GM12878 (cell line): Measurements from ENCODE around the gene PRR4. TPM values are rescaled to one million over a fixed set of nuclear protein-coding genes. Genes with fewer than 3 reads are reported as not detected.

Experiments
- ATAC-seq: fragments of 200-7000 bp; cut with Tn5 transposase; 3 replicates; pipeline ENCODE4 v1.9.1; 2020; ENCODE audit warnings: mild to moderate bottlenecking, moderate library complexity
- BruUV-seq: library from RNA; stranded (reverse); fragments of 400-500 nt; replicated peaks from 2 replicates; lab custom pipeline; 2021; lab: Mats Ljungman, UMichigan
- CTCF ChIA-PET: fragments of 300-600 bp; sonication (Branson Sonifier 250); formaldehyde crosslinking; extraction: SDS; loops from one replicate; lab custom pipeline; 2021; ENCODE audit warnings: inconsistent platforms; lab: Yijun Ruan, JAX
- POLR2A ChIA-PET: fragments of 350-600 bp; formaldehyde crosslinking; extraction: SDS; loops from one replicate; lab custom pipeline; 2021; ENCODE audit warnings: inconsistent platforms; lab: Charles Lee
- RAD21 ChIA-PET: fragments of 300-600 bp; sonication (Branson Sonifier 250); formaldehyde crosslinking; loops from one replicate; lab custom pipeline; 2023; ENCODE audit warnings: antibody characterized with exemption; ENCODE audit not compliant: unreplicated experiment; lab: Charles Lee
- SMC1A ChIA-PET: fragments of 300-600 bp; sonication (Branson Sonifier 250); formaldehyde crosslinking; loops from one replicate; lab custom pipeline; 2023; ENCODE audit not compliant: unreplicated experiment, uncharacterized antibody; lab: Charles Lee
- DNase-seq: peaks from one replicate; pipeline ENCODE4 v3.0.0-alpha.2; 2011; ENCODE audit warnings: low read depth, low spot score
- FAIRE-seq: peaks from 3 replicates; lab custom pipeline; 2011; peaks lifted over from hg19 to GRCh38; lab: Jason Lieb, UNC
- H2AFZ ChIP-seq: 2 replicates; pipeline ENCODE4 v1.6.0; 2011; ENCODE audit warnings: low read depth, low read length, control low read depth; ENCODE audit not compliant: control insufficient read depth
- H3K27ac ChIP-seq: 2 replicates; pipeline ENCODE4 v1.5.1; 2011; ENCODE audit warnings: control low read depth; ENCODE audit not compliant: control insufficient read depth, insufficient read depth
- H3K27me3 ChIP-seq, 2 experiments: replicated peaks in 1 of 2; 2 replicates each; pipeline versions ENCODE4 v1.6.0 to v1.6.1; 2011; ENCODE audit warnings: low read length in 1 of 2; ENCODE audit not compliant: control insufficient read depth in 2 of 2, insufficient read depth in 2 of 2
- H3K36me3 ChIP-seq, 2 experiments: 2 replicates each; pipeline ENCODE4 v1.5.1; 2011; ENCODE audit warnings: low read length in 1 of 2; ENCODE audit not compliant: control insufficient read depth in 2 of 2, insufficient read depth in 2 of 2
- H3K4me1 ChIP-seq: 2 replicates; pipeline ENCODE4 v1.6.1; 2011; ENCODE audit warnings: mild to moderate bottlenecking, low read length, moderate library complexity, mixed read lengths; ENCODE audit not compliant: control insufficient read depth, insufficient read depth
- H3K4me2 ChIP-seq: 2 replicates; pipeline ENCODE4 v1.6.0; 2011; ENCODE audit warnings: control low read depth; ENCODE audit not compliant: control insufficient read depth, insufficient read depth
- H3K4me3 ChIP-seq: fragments of 200-600 bp; sonication (generic); 2 replicates; pipeline ENCODE4 v1.5.1; 2016
- H3K79me2 ChIP-seq: 2 replicates; pipeline ENCODE4 v1.6.0; 2011; ENCODE audit warnings: low read length; ENCODE audit not compliant: control insufficient read depth, insufficient read depth
- H3K9ac ChIP-seq: 2 replicates; pipeline ENCODE4 v1.8.0; 2011; ENCODE audit warnings: low read length, control low read depth, mixed read lengths; ENCODE audit not compliant: control insufficient read depth, insufficient read depth
- H3K9me3 ChIP-seq: replicated peaks from 3 replicates; pipeline ENCODE4 v1.5.1; 2011; ENCODE audit warnings: mild to moderate bottlenecking, low read length; ENCODE audit not compliant: control insufficient read depth, insufficient read depth
- H4K20me1 ChIP-seq: 2 replicates; pipeline ENCODE4 v1.6.0; 2011; ENCODE audit not compliant: control insufficient read depth, insufficient read depth
- ASH2L ChIP-seq: fragments of 300-600, 200-600 bp; sonication (generic); IDR thresholded peaks from 2 replicates; pipeline ENCODE4 v1.6.1; 2017; ENCODE audit warnings: low read depth, mild to moderate bottlenecking, borderline replicate concordance
- ATF3 ChIP-seq: IDR thresholded peaks from 2 replicates; pipeline ENCODE4 v1.6.1; 2011; ENCODE audit warnings: low read depth, mild to moderate bottlenecking, low read length, moderate library complexity, borderline replicate concordance; ENCODE audit errors: extremely low read depth
- CEBPB ChIP-seq, 2 experiments: fragments of 150-350 bp in 1 of 2; IDR thresholded peaks; 2 replicates each; pipeline ENCODE4 v1.6.1; 2012 to 2014; ENCODE audit warnings: low read depth in 2 of 2, low read length in 2 of 2, borderline replicate concordance in 1 of 2, inconsistent platforms in 1 of 2
- EED ChIP-seq: sonication (generic); IDR thresholded peaks from 2 replicates; pipeline ENCODE4 v1.6.1; 2016; ENCODE audit warnings: antibody characterized with exemption, low read depth
- MEF2A ChIP-seq: IDR thresholded peaks from 2 replicates; pipeline ENCODE4 v1.6.1; 2011; ENCODE audit warnings: low read depth, mild to moderate bottlenecking, low read length, moderate library complexity; ENCODE audit not compliant: insufficient read depth
- MEF2B ChIP-seq: fragments of 450-650 bp; IDR thresholded peaks from 2 replicates; pipeline ENCODE4 v1.6.1; 2018; ENCODE audit warnings: mild to moderate bottlenecking, moderate library complexity; ENCODE audit not compliant: partially characterized antibody, poor library complexity, severe bottlenecking
- NFIC ChIP-seq: IDR thresholded peaks from 2 replicates; pipeline ENCODE4 v1.6.1; 2012; ENCODE audit warnings: low read depth, mild to moderate bottlenecking, inconsistent platforms, low read length, moderate library complexity
- NR2F1 ChIP-seq: fragments of 450-650 bp; conservative IDR thresholded peaks from 2 replicates; pipeline ENCODE4 v1.6.1; 2017; ENCODE audit warnings: mild to moderate bottlenecking
- RBBP5 ChIP-seq: fragments of 200-600 bp; sonication (generic); conservative IDR thresholded peaks from 2 replicates; pipeline ENCODE4 v1.6.1; 2016
- STAT1 ChIP-seq: fragments of 450-650 bp; conservative IDR thresholded peaks from 2 replicates; pipeline ENCODE4 v1.6.1; 2014; ENCODE audit warnings: antibody characterized with exemption, mild to moderate bottlenecking
- TBL1XR1 ChIP-seq: IDR thresholded peaks from 2 replicates; pipeline ENCODE4 v1.6.1; 2012; ENCODE audit warnings: low read depth, low read length, improper control_type of control experiment
- ZBTB33 ChIP-seq: fragments of 450-650 bp; IDR thresholded peaks from 2 replicates; pipeline ENCODE4 v1.6.1; 2017; ENCODE audit warnings: mild to moderate bottlenecking
- WGBS: methylation state at CpG from one replicate; pipeline ENCODE4 v1.1.6; 2016; ENCODE audit warnings: low lambda C conversion rate; ENCODE audit not compliant: insufficient replicate concordance, insufficient coverage; ENCODE audit errors: missing lambda C conversion rate; 5-methylcytosine and 5-hydroxymethylcytosine counted together
- in situ Hi-C: fragments of 300-500 bp; cut with MboI; formaldehyde crosslinking; loops from 9 replicates; pipeline ENCODE4 v1.14.3; 2018; ENCODE audit warnings: mixed read lengths
- intact Hi-C: fragments of 100-400 bp; cut with micrococcal nuclease; formaldehyde crosslinking; loops from one replicate; pipeline ENCODE4 v1.14.2; 2022; ENCODE audit not compliant: unreplicated experiment
- polyA plus RNA-seq, 11 experiments: library from polyadenylated mRNA; depleted of rRNA in 4 of 11; unstranded in 6 of 11; stranded (reverse) in 5 of 11; fragments of >200 nt; fragmentation: Nextera tagmentation in 4 of 11; fragmentation: Illumina TruSeq in 1 of 11; extraction: Ambion mirVana in 4 of 11; extraction: Trizol in 1 of 11; gene quantifications; 1 replicate in 1 of 11; 2 replicates in 10 of 11; pipeline versions ENCODE4 v1.2.1 to v1.2.3, GENCODE V29; 2011 to 2016; ENCODE audit warnings: inconsistent platforms in 2 of 11, missing spikeins in 2 of 11, low read depth in 1 of 11
- total RNA-seq, 4 experiments: library from RNA; depleted of rRNA in 3 of 4; stranded (reverse); fragments of >200 nt in 3 of 4; fragmentation: Illumina TruSeq in 1 of 4; extraction: Trizol in 1 of 4; gene quantifications; 2 replicates each; pipeline versions ENCODE4 v1.2.1 to v1.2.3, GENCODE V29; 2013 to 2021
- TF ChIP-seq, protein P1 (sequence below): IDR thresholded peaks from 2 replicates; pipeline ENCODE4 v1.6.1; 2012; ENCODE audit warnings: mild to moderate bottlenecking, low read depth, low read length

Gene PRR4
- total and polyA plus RNA-seq, 10 of the 15 experiments (the other 5 are each of a cell fraction or from before 2014, with no cell fraction given): 0.85 to 5.7 (median 1.7) TPM

- Histone ChIP-seq H3K4me2 (no peak overlapping the region), H2AFZ (no peak overlapping the region), H4K20me1 (no peaks in the 10 kb centered on the region), H3K79me2 (no peaks in the 10 kb centered on the region), H3K27ac (no peak overlapping the region), H3K9me3 (no peaks in the 10 kb centered on the region), H3K4me1 (no peaks in the 10 kb centered on the region), H3K9ac (no peak overlapping the region), H3K36me3 (no peaks in the 10 kb centered on the region), H3K4me3 (no peak overlapping the region), H3K27me3 (no peaks in the 10 kb centered on the region)
- CTCF ChIA-PET: no interaction called here
- intact Hi-C loops: no loop called here
- WGBS: 97% methylated on average over 5 of the region's 5 CpGs
- SMC1A ChIA-PET: no interaction called here
- POLR2A ChIA-PET: no interaction called here
- in situ Hi-C loops: no loop called here
- DNase-seq (no peak), FAIRE-seq (no peak), ATAC-seq (no peak)
- BruUV-seq: no TSS peak
- RAD21 ChIA-PET: no interaction called here
- TF ChIP-seq NR2F1: no peak
- TF ChIP-seq STAT1: no peak
- no peak for TF ChIP-seq RBBP5
- no peak for TF ChIP-seq ATF3
Measured at GRCh38 chr12:10896854-10897253, 47.6 kb upstream of the PRR4 start.

DNA sequence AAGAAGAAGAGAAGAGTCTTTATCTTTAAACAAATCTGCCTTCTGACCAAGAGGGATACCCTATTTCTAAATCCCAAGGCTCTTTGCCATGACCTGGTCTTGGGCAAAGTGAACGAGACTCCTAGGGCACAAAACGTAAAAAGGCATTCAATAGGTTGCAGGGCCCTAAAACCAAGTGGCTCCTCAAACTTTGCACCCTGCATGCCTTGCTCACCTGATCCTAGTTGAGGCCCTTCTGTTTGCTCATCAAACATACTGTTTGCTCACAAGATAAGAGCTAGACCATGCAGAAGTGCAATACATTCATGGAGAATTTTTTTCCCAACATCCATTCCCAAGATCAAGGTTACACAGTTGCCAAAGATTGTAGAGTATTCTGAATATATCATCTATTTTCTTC is 42.7 kb upstream of the PRR4 start:
- H2AFZ ChIP-seq: no peak overlapping the region
- no peaks in the 10 kb centered on the region for H3K79me2 ChIP-seq
- no peaks in the 10 kb centered on the region for H3K9me3 ChIP-seq
- intact Hi-C loops: no loop called here
- POLR2A ChIA-PET: no interaction called here
- no peaks in the 10 kb centered on the region for H3K27me3 ChIP-seq
- SMC1A ChIA-PET: no interaction called here
- 98% methylated on average over 2 of the region's 2 CpGs for WGBS
- in situ Hi-C loops: no loop called here
- ATAC-seq: no peak
- BruUV-seq: no TSS peak
- H4K20me1 ChIP-seq: no peaks in the 10 kb centered on the region
- H3K36me3 ChIP-seq: no peaks in the 10 kb centered on the region
- no peak overlapping the region for H3K4me2 ChIP-seq
- CTCF ChIA-PET: no interaction called here
- RAD21 ChIA-PET: interaction anchor here (0.6 kb wide), 1 partner anchor 317 kb away, joined by 3 read pairs; no protein-coding TSS in a partner anchor
- no peak for DNase-seq
- no peaks in the 10 kb centered on the region for H3K4me1 ChIP-seq
- H3K27ac ChIP-seq: no peak overlapping the region
- FAIRE-seq: no peak
- TF ChIP-seq EED (no peak), ZBTB33 (no peak), MEF2A (no peak), NFIC (no peak), CEBPB (IDR thresholded peaks at IDR 0.05; ENCODE audit: borderline replicate concordance in 1 of 2, low read depth in 2 of 2, low read length in 2 of 2) (no peak), ASH2L (no peak), TBL1XR1 (no peak), MEF2B (no peak)
- TF ChIP-seq, protein P1, sequence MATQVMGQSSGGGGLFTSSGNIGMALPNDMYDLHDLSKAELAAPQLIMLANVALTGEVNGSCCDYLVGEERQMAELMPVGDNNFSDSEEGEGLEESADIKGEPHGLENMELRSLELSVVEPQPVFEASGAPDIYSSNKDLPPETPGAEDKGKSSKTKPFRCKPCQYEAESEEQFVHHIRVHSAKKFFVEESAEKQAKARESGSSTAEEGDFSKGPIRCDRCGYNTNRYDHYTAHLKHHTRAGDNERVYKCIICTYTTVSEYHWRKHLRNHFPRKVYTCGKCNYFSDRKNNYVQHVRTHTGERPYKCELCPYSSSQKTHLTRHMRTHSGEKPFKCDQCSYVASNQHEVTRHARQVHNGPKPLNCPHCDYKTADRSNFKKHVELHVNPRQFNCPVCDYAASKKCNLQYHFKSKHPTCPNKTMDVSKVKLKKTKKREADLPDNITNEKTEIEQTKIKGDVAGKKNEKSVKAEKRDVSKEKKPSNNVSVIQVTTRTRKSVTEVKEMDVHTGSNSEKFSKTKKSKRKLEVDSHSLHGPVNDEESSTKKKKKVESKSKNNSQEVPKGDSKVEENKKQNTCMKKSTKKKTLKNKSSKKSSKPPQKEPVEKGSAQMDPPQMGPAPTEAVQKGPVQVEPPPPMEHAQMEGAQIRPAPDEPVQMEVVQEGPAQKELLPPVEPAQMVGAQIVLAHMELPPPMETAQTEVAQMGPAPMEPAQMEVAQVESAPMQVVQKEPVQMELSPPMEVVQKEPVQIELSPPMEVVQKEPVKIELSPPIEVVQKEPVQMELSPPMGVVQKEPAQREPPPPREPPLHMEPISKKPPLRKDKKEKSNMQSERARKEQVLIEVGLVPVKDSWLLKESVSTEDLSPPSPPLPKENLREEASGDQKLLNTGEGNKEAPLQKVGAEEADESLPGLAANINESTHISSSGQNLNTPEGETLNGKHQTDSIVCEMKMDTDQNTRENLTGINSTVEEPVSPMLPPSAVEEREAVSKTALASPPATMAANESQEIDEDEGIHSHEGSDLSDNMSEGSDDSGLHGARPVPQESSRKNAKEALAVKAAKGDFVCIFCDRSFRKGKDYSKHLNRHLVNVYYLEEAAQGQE: no peak
- H3K9ac ChIP-seq: no peak overlapping the region
- no peak overlapping the region for H3K4me3 ChIP-seq
